Left renal pelvis (tissue), 4 donors: ENCODE data around the gene EHBP1. TPM values are rescaled to one million over a fixed set of nuclear protein-coding genes. Genes with fewer than 3 reads are reported as not detected.
"Not testable (repeated sequence)": the region's sequence is repeated elsewhere in the genome, so short reads cannot be mapped to it uniquely, and the experiment has no call there.

Experiments used
- DNase-seq, 4 donors: peaks; one replicate each; pipeline ENCODE4 v3.0.0-alpha.2; 2013; ENCODE audit warnings: low read depth in 4 of 4, low spot score in 3 of 4
- polyA plus RNA-seq, 4 donors: library from polyadenylated mRNA; unstranded; fragments of 120-200 nt; gene quantifications; one replicate each; pipeline ENCODE4 v1.2.1, GENCODE V29; 2013; ENCODE audit not compliant: insufficient read length in 4 of 4

The EHBP1 gene
- polyA plus RNA-seq, 4 donors = 45.0 to 95.9 (median 55.6) TPM

GRCh38 chr2:63001576-63001975 is 296.1 kb downstream of the EHBP1 start:
- DNase-seq = no peak

GRCh38 chr2:63003351-63003750 is 297.8 kb downstream of the EHBP1 start:
- no peak for DNase-seq

GRCh38 chr2:63007813-63008458 is 302.4 kb downstream of the EHBP1 start:
- DNase-seq = no peak

- no peak for DNase-seq
These were observed 303.3 kb downstream of the EHBP1 start for GRCh38 chr2:63008838-63009237.

GRCh38 chr2:63009490-63009889 is 304.0 kb downstream of the EHBP1 start:
- DNase-seq = no peak

- no peak for DNase-seq
These were observed 307.0 kb downstream of the EHBP1 start for GRCh38 chr2:63012541-63012940.

GRCh38 chr2:63013438-63013837 is 307.9 kb downstream of the EHBP1 start:
- DNase-seq = no peak

- no peak for DNase-seq
These were observed 309.9 kb downstream of the EHBP1 start for GRCh38 chr2:63015389-63015788.

GRCh38 chr2:63018439-63018838 is 312.9 kb downstream of the EHBP1 start:
- no peak for DNase-seq

- DNase-seq = not testable (repeated sequence)
These were observed 314.2 kb downstream of the EHBP1 start for GRCh38 chr2:63019686-63020085.

GRCh38 chr2:63023444-63023843 is 317.9 kb downstream of the EHBP1 start:
- DNase-seq = no peak

- no peak for DNase-seq
These were observed 321.7 kb downstream of the EHBP1 start for GRCh38 chr2:63027220-63027619.

- DNase-seq = no peak
These were observed 323.5 kb downstream of the EHBP1 start for GRCh38 chr2:63029058-63029457.

- DNase-seq = no peak
These were observed 329.0 kb downstream of the EHBP1 start for GRCh38 chr2:63034526-63034925.

- no peak for DNase-seq
These were observed 329.7 kb downstream of the EHBP1 start for GRCh38 chr2:63035169-63035568.

- DNase-seq = no peak
These were observed 330.1 kb downstream of the EHBP1 start for GRCh38 chr2:63035660-63036059.

GRCh38 chr2:63038034-63038433 is 332.5 kb downstream of the EHBP1 start:
- DNase-seq = no peak

- DNase-seq = no peak
These were observed 335.1 kb downstream of the EHBP1 start for GRCh38 chr2:63040586-63040985.

- DNase-seq = no peak
These were observed 336.1 kb downstream of the EHBP1 start for GRCh38 chr2:63041592-63041991.

- no peak for DNase-seq
These were observed 339.1 kb downstream of the EHBP1 start for GRCh38 chr2:63044362-63045327.

- DNase-seq = no peak
These were observed 341.0 kb downstream of the EHBP1 start for GRCh38 chr2:63046552-63046951.

- DNase-seq = no peak
These were observed 341.4 kb downstream of the EHBP1 start for GRCh38 chr2:63046961-63047320.
